Right lobe of liver (tissue), 4 donors: ENCODE data around the gene TMEM244.

Source experiments
- CTCF ChIP-seq, 4 donors: fragments of 200-600 bp in 3 of 4; fragments of 450-650 bp in 1 of 4; IDR thresholded peaks; one replicate each; pipeline versions ENCODE4 v1.5.1 to v1.8.0; 2016 to 2022; ENCODE audit warnings: antibody characterized with exemption in 4 of 4, mild to moderate bottlenecking in 2 of 4
- POLR2A ChIP-seq: fragments of 450-650 bp; IDR thresholded peaks from one replicate; pipeline ENCODE4 v1.6.1; 2017; ENCODE audit warnings: antibody characterized with exemption, mild to moderate bottlenecking
- donor health status: DM: no; HTN: no; CAD: no.
- donor health status: DM: no; HTN: no; CAD: no.
- donor health status: DM: no; HTN: yes; CAD: no.

GRCh38 chr6:129843573-129843972, 17.5 kb downstream of the TMEM244 start:
- TF ChIP-seq POLR2A (no peak), CTCF (IDR thresholded peaks at IDR 0.05) (no peak)
